Lower lobe of right lung (tissue), 2 donors: Measurements from ENCODE around the gene CDKN1A. TPM values are rescaled to one million over a fixed set of nuclear protein-coding genes. Genes with fewer than 3 reads are reported as not detected.
"Not testable (repeated sequence)": the region's sequence is repeated elsewhere in the genome, so short reads cannot be mapped to it uniquely, and the experiment has no call there.

Experiments used
- ATAC-seq, 2 donors: fragments of 200-7000 bp; cut with Tn5 transposase; one replicate each; pipeline ENCODE4 v1.9.1; 2020 to 2022; ENCODE audit warnings: mild to moderate bottlenecking in 2 of 2, moderate library complexity in 2 of 2
- DNase-seq: peaks from one replicate; pipeline ENCODE4 v3.0.0-alpha.2; 2020
- H3K27ac ChIP-seq: fragments of 200-600 bp; one replicate; pipeline ENCODE4 v1.8.0; 2022
- H3K27me3 ChIP-seq: fragments of 200-600 bp; one replicate; pipeline ENCODE4 v1.8.0; 2022; ENCODE audit warnings: low read depth
- H3K36me3 ChIP-seq: fragments of 200-600 bp; one replicate; pipeline ENCODE4 v1.8.0; 2022; ENCODE audit warnings: mild to moderate bottlenecking
- H3K4me1 ChIP-seq: fragments of 200-600 bp; one replicate; pipeline ENCODE4 v1.8.0; 2022
- H3K4me3 ChIP-seq: fragments of 200-600 bp; one replicate; pipeline ENCODE4 v1.8.0; 2022; ENCODE audit warnings: mild to moderate bottlenecking
- H3K9me3 ChIP-seq: fragments of 200-600 bp; one replicate; pipeline ENCODE4 v1.8.0; 2022
- CTCF ChIP-seq: fragments of 200-600 bp; IDR thresholded peaks from one replicate; pipeline ENCODE4 v1.8.0; 2022; ENCODE audit warnings: antibody characterized with exemption, mild to moderate bottlenecking
- intact Hi-C: fragments of 100-400 bp; cut with DNase I; formaldehyde crosslinking; loops from one replicate; pipeline ENCODE4 v1.11.0; 2022
- total RNA-seq: library from RNA; stranded (reverse); fragmentation: NEBNext Ultra II Directional; extraction: Animal tissue kit (Norgen Biotek cat#: 25700); gene quantifications from one replicate; pipeline ENCODE4 v1.2.1, GENCODE V29; 2021
- donor health status: DM: no; HTN: yes; CAD: no; lungs with severe emphysema.

Gene CDKN1A
- total RNA-seq, 1 donor from 2014 or later, result 71.0 TPM

GRCh38 chr6:36650848-36651478, 27.6 kb upstream of the CDKN1A start:
- no peaks in the 10 kb centered on the region for H3K27me3 ChIP-seq
- peaks cover 24% of the 10 kb centered on the region for H3K4me1 ChIP-seq
- H3K4me3 ChIP-seq, result no peak overlapping the region
- no peak for ATAC-seq
- H3K9me3 ChIP-seq, result no peaks in the 10 kb centered on the region
- no peaks in the 10 kb centered on the region for H3K36me3 ChIP-seq
- H3K27ac ChIP-seq, result no peak overlapping the region
- DNase-seq, result no peak
- no peak for TF ChIP-seq CTCF
- intact Hi-C loops, result no loop called here

- ATAC-seq (no peak), DNase-seq (no peak)
- no peaks in the 10 kb centered on the region for H3K9me3 ChIP-seq
- no peaks in the 10 kb centered on the region for H3K36me3 ChIP-seq
- H3K4me3 ChIP-seq, result no peak overlapping the region
- H3K4me1 ChIP-seq, result peaks cover 24% of the 10 kb centered on the region
- TF ChIP-seq CTCF, result no peak
- no peak overlapping the region for H3K27ac ChIP-seq
- no peaks in the 10 kb centered on the region for H3K27me3 ChIP-seq
- intact Hi-C loops, result no loop called here
These were observed 26.7 kb upstream of the CDKN1A start for GRCh38 chr6:36651659-36652379.

- H3K27me3 ChIP-seq, intact Hi-C loops, H3K9me3 ChIP-seq, ATAC-seq, DNase-seq, H3K36me3 ChIP-seq, H3K27ac ChIP-seq, H3K4me3 ChIP-seq: not testable (repeated sequence)
- H3K4me1 ChIP-seq, result peaks cover 19% of the 10 kb centered on the region
These were observed 24.0 kb upstream of the CDKN1A start for GRCh38 chr6:36654469-36654868.

GRCh38 chr6:36655085-36655724, 23.3 kb upstream of the CDKN1A start:
- peaks cover 12% of the 10 kb centered on the region for H3K4me1 ChIP-seq
- no peak overlapping the region for H3K4me3 ChIP-seq
- DNase-seq, result no peak
- H3K9me3 ChIP-seq, result no peaks in the 10 kb centered on the region
- intact Hi-C loops, result no loop called here
- no peak for ATAC-seq
- no peaks in the 10 kb centered on the region for H3K27me3 ChIP-seq
- H3K36me3 ChIP-seq, result no peaks in the 10 kb centered on the region
- TF ChIP-seq CTCF, result no peak
- H3K27ac ChIP-seq, result no peak overlapping the region

GRCh38 chr6:36656441-36656840, 22.1 kb upstream of the CDKN1A start:
- H3K9me3 ChIP-seq, result no peaks in the 10 kb centered on the region
- no peak overlapping the region for H3K27ac ChIP-seq
- TF ChIP-seq CTCF, result no peak
- peaks cover 4% of the 10 kb centered on the region for H3K27me3 ChIP-seq
- no peaks in the 10 kb centered on the region for H3K36me3 ChIP-seq
- intact Hi-C loops, result no loop called here
- H3K4me3 ChIP-seq, result no peak overlapping the region
- DNase-seq (no peak), ATAC-seq (no peak)
- H3K4me1 ChIP-seq, result peaks cover 12% of the 10 kb centered on the region

GRCh38 chr6:36657271-36657670, 21.2 kb upstream of the CDKN1A start:
- H3K9me3 ChIP-seq, result no peaks in the 10 kb centered on the region
- DNase-seq (no peak), ATAC-seq (no peak)
- H3K4me3 ChIP-seq, result no peak overlapping the region
- no peaks in the 10 kb centered on the region for H3K36me3 ChIP-seq
- H3K4me1 ChIP-seq, result peaks cover 12% of the 10 kb centered on the region
- no peak overlapping the region for H3K27ac ChIP-seq
- intact Hi-C loops, result no loop called here
- no peak for TF ChIP-seq CTCF
- peaks cover 4% of the 10 kb centered on the region for H3K27me3 ChIP-seq
